ENCODE results near the gene SUSD6.

DNA sequence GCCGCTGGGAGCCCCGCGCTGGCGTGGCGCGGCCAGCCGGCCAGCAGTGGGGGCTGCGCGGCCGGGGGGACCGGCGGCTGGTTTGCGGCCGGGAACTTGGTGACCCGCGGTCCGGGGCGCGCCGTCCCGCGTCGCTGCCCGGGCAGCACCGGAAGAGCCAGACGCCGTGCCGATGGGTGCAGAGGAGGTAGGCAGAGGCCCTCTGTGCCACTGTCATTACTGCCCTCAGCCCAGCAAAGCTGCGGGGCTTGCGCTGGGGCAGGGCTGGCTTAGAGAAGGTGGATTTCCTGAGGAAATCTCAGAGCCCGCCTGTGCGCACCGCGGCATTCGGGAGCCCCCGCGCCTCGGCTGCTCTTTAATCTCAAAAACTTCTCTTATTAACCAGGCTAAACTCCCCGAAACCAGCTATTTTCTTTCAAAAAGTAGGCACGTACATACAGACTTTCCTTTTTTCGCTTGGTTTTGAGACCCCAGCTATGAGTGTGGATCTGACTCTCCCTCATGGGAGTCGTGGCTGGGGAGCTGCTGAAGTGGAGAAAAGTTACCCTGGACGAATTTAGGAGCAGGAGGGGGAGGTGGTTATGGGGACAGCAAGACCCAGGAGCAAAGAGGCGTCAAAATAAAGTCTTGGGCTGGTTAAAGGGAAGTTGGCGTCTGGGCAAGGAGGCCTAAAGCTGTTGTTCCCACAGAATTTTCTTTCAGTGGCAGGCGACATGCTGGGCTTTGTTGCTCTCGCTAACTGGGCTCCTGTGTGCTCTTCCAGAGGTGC lies 802 bp downstream of the SUSD6 start:
- TF ChIP-seq, protein P1, sequence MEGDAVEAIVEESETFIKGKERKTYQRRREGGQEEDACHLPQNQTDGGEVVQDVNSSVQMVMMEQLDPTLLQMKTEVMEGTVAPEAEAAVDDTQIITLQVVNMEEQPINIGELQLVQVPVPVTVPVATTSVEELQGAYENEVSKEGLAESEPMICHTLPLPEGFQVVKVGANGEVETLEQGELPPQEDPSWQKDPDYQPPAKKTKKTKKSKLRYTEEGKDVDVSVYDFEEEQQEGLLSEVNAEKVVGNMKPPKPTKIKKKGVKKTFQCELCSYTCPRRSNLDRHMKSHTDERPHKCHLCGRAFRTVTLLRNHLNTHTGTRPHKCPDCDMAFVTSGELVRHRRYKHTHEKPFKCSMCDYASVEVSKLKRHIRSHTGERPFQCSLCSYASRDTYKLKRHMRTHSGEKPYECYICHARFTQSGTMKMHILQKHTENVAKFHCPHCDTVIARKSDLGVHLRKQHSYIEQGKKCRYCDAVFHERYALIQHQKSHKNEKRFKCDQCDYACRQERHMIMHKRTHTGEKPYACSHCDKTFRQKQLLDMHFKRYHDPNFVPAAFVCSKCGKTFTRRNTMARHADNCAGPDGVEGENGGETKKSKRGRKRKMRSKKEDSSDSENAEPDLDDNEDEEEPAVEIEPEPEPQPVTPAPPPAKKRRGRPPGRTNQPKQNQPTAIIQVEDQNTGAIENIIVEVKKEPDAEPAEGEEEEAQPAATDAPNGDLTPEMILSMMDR (IDR thresholded peaks at IDR 0.05): peak in 1 of 5 experiments; percentile 12
- peak in 1 of 2 donors; percentile 27 for TF ChIP-seq EP300 (IDR thresholded peaks at IDR 0.05)
